ENCODE results near the gene SLC16A1. TPM values are rescaled to one million over a fixed set of nuclear protein-coding genes. Genes with fewer than 3 reads are reported as not detected.
"Not testable (repeated sequence)": the region's sequence is repeated elsewhere in the genome, so short reads cannot be mapped to it uniquely, and the experiment has no call there.

Gene SLC16A1
- polyA plus RNA-seq, 1 experiment: 78.7 TPM

GRCh38 chr1:112901387-112901786 lies 54.6 kb downstream of the SLC16A1 start:
- DNase-seq (ENCODE audit: low read depth, low spot score): no peak
- H3K9me3 ChIP-seq (ENCODE audit: control insufficient read depth, insufficient read depth, low read length): peaks cover 2% of the 10 kb centered on the region; the same call in 1 of the 2 replicates
- CTCF ChIA-PET: interaction anchor here (0.7 to 1.7 kb wide), 3 partner anchors 98 to 172 kb away, joined by 3 to 4 read pairs (median 3); partner anchors contain the start of gene LRIG2
- no peaks in the 10 kb centered on the region for H3K27me3 ChIP-seq (ENCODE audit: control insufficient read depth, insufficient read depth, low read length)
- POLR2A ChIA-PET: no interaction called here
- H3K27ac ChIP-seq (ENCODE audit: low read depth, low read length): no peak overlapping the region
- no peak overlapping the region for H3K4me3 ChIP-seq (ENCODE audit: low read depth, low read length)
- TF ChIP-seq, protein P1, sequence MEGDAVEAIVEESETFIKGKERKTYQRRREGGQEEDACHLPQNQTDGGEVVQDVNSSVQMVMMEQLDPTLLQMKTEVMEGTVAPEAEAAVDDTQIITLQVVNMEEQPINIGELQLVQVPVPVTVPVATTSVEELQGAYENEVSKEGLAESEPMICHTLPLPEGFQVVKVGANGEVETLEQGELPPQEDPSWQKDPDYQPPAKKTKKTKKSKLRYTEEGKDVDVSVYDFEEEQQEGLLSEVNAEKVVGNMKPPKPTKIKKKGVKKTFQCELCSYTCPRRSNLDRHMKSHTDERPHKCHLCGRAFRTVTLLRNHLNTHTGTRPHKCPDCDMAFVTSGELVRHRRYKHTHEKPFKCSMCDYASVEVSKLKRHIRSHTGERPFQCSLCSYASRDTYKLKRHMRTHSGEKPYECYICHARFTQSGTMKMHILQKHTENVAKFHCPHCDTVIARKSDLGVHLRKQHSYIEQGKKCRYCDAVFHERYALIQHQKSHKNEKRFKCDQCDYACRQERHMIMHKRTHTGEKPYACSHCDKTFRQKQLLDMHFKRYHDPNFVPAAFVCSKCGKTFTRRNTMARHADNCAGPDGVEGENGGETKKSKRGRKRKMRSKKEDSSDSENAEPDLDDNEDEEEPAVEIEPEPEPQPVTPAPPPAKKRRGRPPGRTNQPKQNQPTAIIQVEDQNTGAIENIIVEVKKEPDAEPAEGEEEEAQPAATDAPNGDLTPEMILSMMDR (IDR thresholded peaks at IDR 0.05; ENCODE audit: low read depth, low read length): no peak

GRCh38 chr1:112896783-112897182 lies 59.2 kb downstream of the SLC16A1 start:
- no peak overlapping the region for H3K27ac ChIP-seq (ENCODE audit: low read depth, low read length)
- TF ChIP-seq, protein P1 (IDR thresholded peaks at IDR 0.05; ENCODE audit: low read depth, low read length): no peak
- H3K4me3 ChIP-seq (ENCODE audit: low read depth, low read length): no peak overlapping the region
- no peaks in the 10 kb centered on the region for H3K27me3 ChIP-seq (ENCODE audit: control insufficient read depth, insufficient read depth, low read length)
- DNase-seq (ENCODE audit: low read depth, low spot score): no peak
- ChIA-PET CTCF (interaction anchor here (0.7 to 1.6 kb wide), 2 partner anchors 93 to 146 kb away, joined by 3 read pairs; no protein-coding TSS in a partner anchor), POLR2A (no interaction called here)
- H3K9me3 ChIP-seq (ENCODE audit: control insufficient read depth, insufficient read depth, low read length): peaks cover 26% of the 10 kb centered on the region

- POLR2A ChIA-PET: no interaction called here
- Histone ChIP-seq H3K27ac (ENCODE audit: low read depth, low read length) (no peak overlapping the region), H3K9me3 (ENCODE audit: control insufficient read depth, insufficient read depth, low read length) (peaks cover 26% of the 10 kb centered on the region), H3K4me3 (ENCODE audit: low read depth, low read length) (no peak overlapping the region), H3K27me3 (ENCODE audit: control insufficient read depth, insufficient read depth, low read length) (no peaks in the 10 kb centered on the region)
- no peak for DNase-seq (ENCODE audit: low read depth, low spot score)
- TF ChIP-seq, protein P1 (IDR thresholded peaks at IDR 0.05; ENCODE audit: low read depth, low read length): no peak
- CTCF ChIA-PET: no interaction called here
These were observed 61.4 kb downstream of the SLC16A1 start for GRCh38 chr1:112894561-112895011.

- Histone ChIP-seq H3K27ac (ENCODE audit: low read depth, low read length) (no peak overlapping the region), H3K4me3 (ENCODE audit: low read depth, low read length) (no peak overlapping the region), H3K9me3 (ENCODE audit: control insufficient read depth, insufficient read depth, low read length) (peaks cover 26% of the 10 kb centered on the region), H3K27me3 (ENCODE audit: control insufficient read depth, insufficient read depth, low read length) (no peaks in the 10 kb centered on the region)
- TF ChIP-seq, protein P1 (IDR thresholded peaks at IDR 0.05; ENCODE audit: low read depth, low read length): no peak
- ChIA-PET POLR2A (no interaction called here), CTCF (no interaction called here)
- DNase-seq (ENCODE audit: low read depth, low spot score): no peak
These were observed 62.0 kb downstream of the SLC16A1 start for GRCh38 chr1:112894010-112894292.

DNA sequence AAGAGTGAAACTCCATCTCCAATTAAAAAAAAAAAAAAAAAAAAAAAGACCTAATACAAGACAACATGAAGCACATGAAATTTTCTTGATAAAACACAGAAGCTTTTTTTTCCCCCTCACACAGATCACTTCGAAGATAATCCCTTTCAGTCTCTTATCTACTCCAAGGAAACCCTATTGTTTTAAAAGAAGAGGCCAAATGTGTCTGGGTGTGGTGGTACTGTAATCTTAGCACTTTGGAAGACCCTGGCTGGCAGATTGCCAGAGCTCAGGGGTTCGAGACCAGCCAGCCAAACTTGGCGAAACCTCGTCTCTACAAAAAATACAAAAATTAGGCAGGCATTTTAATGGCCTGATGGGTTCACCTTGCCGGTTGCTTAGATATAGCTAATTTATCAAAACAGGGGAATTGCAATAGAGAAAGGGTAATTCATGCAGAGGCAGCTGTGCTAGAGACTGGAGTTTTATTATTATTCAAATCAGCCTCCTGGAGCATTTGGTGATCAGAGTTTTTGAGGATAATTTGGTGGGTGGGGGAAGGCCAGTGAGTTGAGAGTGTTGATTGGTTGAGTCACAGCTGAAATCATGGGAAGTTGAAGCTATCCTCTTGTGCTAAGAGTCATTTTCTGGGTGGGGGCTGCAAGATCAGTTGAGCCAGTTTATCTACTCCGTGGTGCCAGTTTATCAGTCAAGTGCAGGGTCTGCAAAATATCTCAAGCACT lies 62.5 kb downstream of the SLC16A1 start:
- POLR2A ChIA-PET: no interaction called here
- Histone ChIP-seq H3K27ac (ENCODE audit: low read depth, low read length) (no peak overlapping the region), H3K27me3 (ENCODE audit: control insufficient read depth, insufficient read depth, low read length) (no peaks in the 10 kb centered on the region), H3K9me3 (ENCODE audit: control insufficient read depth, insufficient read depth, low read length) (peaks cover 26% of the 10 kb centered on the region), H3K4me3 (ENCODE audit: low read depth, low read length) (no peak overlapping the region)
- CTCF ChIA-PET: interaction anchor here (0.7 kb wide), 1 partner anchor 175 kb away, joined by 3 read pairs; no protein-coding TSS in a partner anchor
- TF ChIP-seq, protein P1 (IDR thresholded peaks at IDR 0.05; ENCODE audit: low read depth, low read length): no peak
- no peak for DNase-seq (ENCODE audit: low read depth, low spot score)

DNA sequence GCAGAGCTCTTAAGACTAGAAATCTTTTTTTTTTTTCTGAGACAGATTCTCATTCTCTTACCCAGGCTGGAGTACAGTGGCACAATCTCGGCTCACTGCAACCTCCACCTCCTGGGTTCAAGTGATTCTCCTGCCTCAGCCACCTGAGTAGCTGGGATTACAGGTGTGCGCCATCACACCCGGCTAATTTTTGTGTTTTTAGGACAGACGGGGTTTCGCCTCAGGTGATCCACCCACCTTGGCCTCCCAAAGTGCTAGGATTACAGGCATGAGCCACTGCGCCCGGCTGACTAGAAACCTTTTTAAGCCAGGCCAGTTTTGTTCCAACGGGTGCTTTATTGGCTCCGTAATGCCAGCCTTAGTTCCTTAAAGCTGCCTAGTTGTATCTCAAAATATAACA lies 66.1 kb downstream of the SLC16A1 start:
- CTCF ChIA-PET: interaction anchor here (0.6 to 2.1 kb wide), 8 partner anchors 9 to 184 kb away, joined by 3 to 8 read pairs (median 4); partner anchors contain the start of gene LRIG2
- peaks cover 18% of the 10 kb centered on the region for H3K9me3 ChIP-seq (ENCODE audit: control insufficient read depth, insufficient read depth, low read length)
- DNase-seq (ENCODE audit: low read depth, low spot score): not testable (repeated sequence)

More for the DNA sequence above, 66.1 kb downstream of the SLC16A1 start:
- not testable (repeated sequence) for H3K27me3 ChIP-seq (ENCODE audit: control insufficient read depth, insufficient read depth, low read length); H3K4me3 ChIP-seq (ENCODE audit: low read depth, low read length); H3K27ac ChIP-seq (ENCODE audit: low read depth, low read length)
- POLR2A ChIA-PET: interaction anchor here (0.7 kb wide), 1 partner anchor 150 kb away, joined by 4 read pairs; no protein-coding TSS in a partner anchor

Measured in AG04450 (cell line).